ENCODE data around the gene CDH12.

DNA sequence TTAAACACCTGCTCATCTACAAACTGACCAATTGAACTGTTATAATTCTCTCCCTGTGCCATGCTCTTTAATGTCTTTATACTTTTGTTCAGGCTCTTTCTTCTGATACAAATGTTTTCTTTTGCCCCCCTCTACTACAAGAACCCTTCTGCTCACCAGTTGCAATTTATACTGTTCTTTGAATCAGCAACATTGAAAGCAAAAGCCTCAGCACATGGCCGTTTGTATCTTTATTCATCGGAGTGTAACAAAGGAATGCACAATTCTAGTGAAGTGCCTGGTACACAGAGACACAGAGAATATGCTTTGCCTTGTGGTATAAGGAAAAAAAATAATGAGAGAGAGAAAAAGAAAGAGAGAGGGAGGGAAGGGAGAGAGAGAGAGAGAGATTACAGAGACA is 547.1 kb downstream of the CDH12 start:
- TF ChIP-seq GATA2 (IDR thresholded peaks at IDR 0.05; ENCODE audit: insufficient read depth, insufficient read length, low read depth, low read length) (no peak), EZH2 (IDR thresholded peaks at IDR 0.05; ENCODE audit: borderline replicate concordance, low read depth, low read length, severe bottlenecking) (no peak), POLR2AphosphoS5 (IDR thresholded peaks at IDR 0.05; ENCODE audit: insufficient read depth, low read depth, low read length) (no peak)
- TF ChIP-seq, protein P1, sequence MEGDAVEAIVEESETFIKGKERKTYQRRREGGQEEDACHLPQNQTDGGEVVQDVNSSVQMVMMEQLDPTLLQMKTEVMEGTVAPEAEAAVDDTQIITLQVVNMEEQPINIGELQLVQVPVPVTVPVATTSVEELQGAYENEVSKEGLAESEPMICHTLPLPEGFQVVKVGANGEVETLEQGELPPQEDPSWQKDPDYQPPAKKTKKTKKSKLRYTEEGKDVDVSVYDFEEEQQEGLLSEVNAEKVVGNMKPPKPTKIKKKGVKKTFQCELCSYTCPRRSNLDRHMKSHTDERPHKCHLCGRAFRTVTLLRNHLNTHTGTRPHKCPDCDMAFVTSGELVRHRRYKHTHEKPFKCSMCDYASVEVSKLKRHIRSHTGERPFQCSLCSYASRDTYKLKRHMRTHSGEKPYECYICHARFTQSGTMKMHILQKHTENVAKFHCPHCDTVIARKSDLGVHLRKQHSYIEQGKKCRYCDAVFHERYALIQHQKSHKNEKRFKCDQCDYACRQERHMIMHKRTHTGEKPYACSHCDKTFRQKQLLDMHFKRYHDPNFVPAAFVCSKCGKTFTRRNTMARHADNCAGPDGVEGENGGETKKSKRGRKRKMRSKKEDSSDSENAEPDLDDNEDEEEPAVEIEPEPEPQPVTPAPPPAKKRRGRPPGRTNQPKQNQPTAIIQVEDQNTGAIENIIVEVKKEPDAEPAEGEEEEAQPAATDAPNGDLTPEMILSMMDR (IDR thresholded peaks at IDR 0.05; ENCODE audit: extremely low read depth in 1 of 2, insufficient read depth in 1 of 2, low read depth in 1 of 2, low read length in 2 of 2), result no peak

Measured in endothelial cell of umbilical vein (primary cell).